ENCODE results near the gene FBXL19.
"Not testable (repeated sequence)": the region's sequence is repeated elsewhere in the genome, so short reads cannot be mapped to it uniquely, and the experiment has no call there.

Gene FBXL19

DNA sequence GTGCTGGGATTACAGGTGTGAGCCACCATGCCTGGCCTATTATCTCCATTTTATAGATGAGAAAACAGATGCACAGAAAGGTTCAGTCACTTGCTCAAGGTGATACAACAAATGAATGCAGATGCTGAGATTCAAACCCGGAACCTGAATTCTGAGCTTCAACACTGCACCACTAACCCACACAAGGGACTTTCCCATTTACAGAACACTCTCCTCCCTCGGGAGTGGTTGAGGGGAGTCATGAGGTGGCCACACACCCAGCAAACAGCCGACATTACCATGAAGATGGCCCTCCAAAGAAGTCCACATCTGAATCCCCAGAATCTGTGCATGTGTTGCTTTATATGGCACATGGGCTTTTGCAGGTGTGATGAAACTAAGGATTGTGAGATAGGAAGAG, 38.6 kb upstream of the FBXL19 start:
- TF ChIP-seq, protein P1, sequence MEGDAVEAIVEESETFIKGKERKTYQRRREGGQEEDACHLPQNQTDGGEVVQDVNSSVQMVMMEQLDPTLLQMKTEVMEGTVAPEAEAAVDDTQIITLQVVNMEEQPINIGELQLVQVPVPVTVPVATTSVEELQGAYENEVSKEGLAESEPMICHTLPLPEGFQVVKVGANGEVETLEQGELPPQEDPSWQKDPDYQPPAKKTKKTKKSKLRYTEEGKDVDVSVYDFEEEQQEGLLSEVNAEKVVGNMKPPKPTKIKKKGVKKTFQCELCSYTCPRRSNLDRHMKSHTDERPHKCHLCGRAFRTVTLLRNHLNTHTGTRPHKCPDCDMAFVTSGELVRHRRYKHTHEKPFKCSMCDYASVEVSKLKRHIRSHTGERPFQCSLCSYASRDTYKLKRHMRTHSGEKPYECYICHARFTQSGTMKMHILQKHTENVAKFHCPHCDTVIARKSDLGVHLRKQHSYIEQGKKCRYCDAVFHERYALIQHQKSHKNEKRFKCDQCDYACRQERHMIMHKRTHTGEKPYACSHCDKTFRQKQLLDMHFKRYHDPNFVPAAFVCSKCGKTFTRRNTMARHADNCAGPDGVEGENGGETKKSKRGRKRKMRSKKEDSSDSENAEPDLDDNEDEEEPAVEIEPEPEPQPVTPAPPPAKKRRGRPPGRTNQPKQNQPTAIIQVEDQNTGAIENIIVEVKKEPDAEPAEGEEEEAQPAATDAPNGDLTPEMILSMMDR (IDR thresholded peaks at IDR 0.05; ENCODE audit: low read depth, low read length): no peak
- no peak for DNase-seq (ENCODE audit: extremely low read depth, low read depth)

DNA sequence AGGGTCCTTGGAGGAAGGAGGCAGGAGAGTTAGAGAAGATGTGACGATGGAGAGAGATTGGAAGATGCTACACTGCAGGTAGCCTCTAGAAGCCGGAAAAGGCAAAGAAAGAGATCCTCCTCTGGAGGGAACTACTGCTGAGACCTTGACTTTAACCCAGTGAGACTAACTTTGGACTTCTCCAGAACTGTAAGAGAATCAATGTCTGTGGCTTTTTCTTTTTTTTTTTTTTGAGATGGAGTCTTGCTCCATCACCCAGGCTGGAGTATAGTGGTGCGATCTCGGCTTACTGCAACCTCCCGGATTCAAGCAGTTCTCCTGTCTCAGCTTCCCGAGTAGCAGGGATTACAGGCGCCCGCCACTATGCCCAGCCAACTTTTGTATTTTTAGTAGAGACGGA, 38.2 kb upstream of the FBXL19 start:
- TF ChIP-seq, protein P1 (IDR thresholded peaks at IDR 0.05; ENCODE audit: low read depth, low read length): no peak
- no peak for DNase-seq (ENCODE audit: extremely low read depth, low read depth)

DNA sequence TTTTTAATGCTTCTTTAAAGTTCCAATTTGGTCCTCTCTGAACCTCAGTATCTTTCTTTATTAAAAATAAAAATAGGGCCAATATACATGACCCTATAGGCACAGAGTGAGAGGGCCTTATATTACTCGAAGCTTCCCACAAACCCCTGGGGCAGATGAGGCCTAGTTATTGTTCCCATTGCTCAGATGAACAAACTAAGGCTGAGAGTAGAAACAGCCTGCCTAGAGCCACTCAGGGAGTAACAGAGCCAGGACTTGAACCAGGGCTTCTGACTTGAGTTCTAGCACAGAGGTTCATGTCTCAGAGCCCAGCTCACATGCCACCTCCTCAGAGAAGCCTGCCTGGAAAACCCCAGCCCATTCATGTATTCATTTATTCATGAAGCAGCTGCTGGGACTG, 37.2 kb upstream of the FBXL19 start:
- TF ChIP-seq, protein P1 (IDR thresholded peaks at IDR 0.05; ENCODE audit: low read depth, low read length): no peak
- no peak for DNase-seq (ENCODE audit: extremely low read depth, low read depth)

DNA sequence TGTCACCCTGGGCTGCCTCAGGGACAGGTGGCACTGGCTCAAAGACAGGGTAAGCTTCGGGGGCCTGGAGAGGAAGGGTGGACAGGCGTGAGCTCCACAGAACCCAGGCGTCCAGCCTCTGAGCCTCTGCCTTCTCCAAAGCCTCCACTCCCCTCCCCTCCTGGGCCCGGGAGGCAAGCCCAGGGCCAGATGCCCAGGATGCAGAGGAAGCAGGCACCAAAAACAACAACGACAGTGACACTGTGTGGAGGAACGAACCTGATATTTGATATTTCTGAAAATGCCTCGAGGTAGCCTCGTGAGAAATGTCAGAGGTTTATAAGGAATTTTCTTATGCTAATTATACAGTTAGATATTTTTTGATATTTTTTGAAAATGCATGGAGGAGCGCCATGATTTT, 35.4 kb upstream of the FBXL19 start:
- TF ChIP-seq, protein P1 (IDR thresholded peaks at IDR 0.05; ENCODE audit: low read depth, low read length): no peak
- no peak for DNase-seq (ENCODE audit: extremely low read depth, low read depth)

DNA sequence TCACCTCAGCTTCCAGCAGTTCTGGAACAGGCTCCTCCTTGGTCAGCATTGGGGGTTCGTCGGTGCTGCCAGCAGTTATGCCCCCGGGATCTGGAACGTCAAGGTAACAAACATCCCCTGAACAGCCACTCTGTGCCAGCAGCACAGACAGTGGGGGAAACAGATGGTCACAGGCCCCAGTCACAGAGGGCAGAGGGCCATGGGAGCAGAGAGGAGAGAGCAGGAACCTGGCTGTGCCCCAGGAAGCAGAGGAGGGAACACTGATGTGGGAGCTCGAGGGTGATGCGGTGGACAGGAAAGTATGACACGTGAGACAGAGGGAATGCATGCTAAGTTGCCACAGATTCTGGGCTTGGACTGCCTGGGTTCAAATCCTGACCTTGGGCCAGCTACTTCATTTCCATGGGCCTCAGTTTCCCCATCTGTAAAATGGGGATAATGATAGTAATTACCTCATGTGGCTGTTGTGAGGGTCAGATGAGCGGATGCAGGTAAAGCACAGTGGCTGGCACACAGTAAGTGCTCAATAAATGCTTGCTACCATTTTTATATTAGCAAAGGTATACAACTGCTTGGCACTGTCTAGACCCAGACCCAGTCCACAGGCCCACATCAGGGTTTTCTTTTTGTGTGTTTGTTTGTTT, 34.4 kb upstream of the FBXL19 start:
- TF ChIP-seq, protein P1 (IDR thresholded peaks at IDR 0.05; ENCODE audit: low read depth, low read length): no peak
- DNase-seq (ENCODE audit: extremely low read depth, low read depth): no peak

DNA sequence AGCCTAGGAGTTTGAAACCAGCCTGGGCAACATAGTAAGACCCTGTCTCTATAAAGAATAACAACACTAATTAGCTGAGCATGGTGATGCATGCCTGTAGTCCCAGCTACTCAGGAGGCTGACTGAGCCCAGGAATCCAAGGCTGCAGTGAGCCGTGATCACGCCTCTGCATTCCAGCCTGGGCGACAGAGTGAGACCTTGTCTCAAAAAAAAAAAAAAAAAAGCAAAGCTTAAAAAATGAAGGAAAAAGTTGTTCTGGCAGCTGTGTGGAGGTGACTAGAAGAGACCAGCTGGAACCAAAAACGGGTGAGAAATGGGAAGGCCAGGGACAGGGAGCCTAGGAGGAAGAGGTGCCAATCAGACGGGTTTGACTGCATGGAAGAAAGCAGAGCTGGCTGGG, 33.7 kb upstream of the FBXL19 start:
- TF ChIP-seq, protein P1 (IDR thresholded peaks at IDR 0.05; ENCODE audit: low read depth, low read length): no peak
- no peak for DNase-seq (ENCODE audit: extremely low read depth, low read depth)

DNA sequence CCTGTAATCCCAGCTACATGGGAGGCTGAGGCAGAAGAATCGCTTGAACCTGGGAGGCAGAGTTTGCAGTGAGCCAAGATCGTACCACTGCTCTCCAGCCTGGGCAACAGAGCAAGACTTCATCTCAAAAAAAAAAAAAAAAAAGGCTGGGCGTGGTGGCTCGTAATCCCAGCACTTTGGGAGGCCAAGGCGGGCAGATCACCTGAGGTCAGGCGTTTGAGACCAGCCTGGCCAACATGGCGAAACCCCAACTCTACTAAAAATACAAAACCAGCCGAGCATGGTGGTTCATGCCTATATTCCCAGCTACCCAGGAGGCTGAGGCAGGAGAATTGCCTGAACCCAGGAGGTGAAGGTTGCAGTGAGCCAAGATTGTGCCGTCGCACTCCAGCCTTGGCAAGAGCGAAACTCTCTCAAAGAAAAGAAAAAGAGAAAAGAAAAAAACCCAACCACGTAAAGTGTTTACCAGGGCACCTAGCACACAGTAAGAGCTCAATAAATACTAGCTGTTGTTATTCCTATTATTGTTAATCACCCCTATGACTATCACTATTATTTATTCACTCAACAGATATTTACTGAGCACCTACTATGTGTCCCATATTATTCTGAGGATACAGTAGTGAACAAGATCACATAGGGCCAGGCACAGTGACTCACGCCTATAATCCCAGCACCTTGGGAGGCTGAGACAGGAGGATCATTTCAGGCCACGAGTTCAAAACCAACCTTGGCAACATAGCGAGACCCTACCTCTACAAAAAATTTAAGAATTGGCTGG, 32.1 kb upstream of the FBXL19 start:
- not testable (repeated sequence) for DNase-seq (ENCODE audit: extremely low read depth, low read depth)
